GM19455 (cell line): ENCODE results near the gene MGAT5.

Experiments
- ATAC-seq: cut with Tn5 transposase; IDR thresholded peaks from one replicate; pipeline ENCODE4 v1.9.1; 2021; ENCODE audit not compliant: unreplicated experiment

Gene MGAT5

DNA sequence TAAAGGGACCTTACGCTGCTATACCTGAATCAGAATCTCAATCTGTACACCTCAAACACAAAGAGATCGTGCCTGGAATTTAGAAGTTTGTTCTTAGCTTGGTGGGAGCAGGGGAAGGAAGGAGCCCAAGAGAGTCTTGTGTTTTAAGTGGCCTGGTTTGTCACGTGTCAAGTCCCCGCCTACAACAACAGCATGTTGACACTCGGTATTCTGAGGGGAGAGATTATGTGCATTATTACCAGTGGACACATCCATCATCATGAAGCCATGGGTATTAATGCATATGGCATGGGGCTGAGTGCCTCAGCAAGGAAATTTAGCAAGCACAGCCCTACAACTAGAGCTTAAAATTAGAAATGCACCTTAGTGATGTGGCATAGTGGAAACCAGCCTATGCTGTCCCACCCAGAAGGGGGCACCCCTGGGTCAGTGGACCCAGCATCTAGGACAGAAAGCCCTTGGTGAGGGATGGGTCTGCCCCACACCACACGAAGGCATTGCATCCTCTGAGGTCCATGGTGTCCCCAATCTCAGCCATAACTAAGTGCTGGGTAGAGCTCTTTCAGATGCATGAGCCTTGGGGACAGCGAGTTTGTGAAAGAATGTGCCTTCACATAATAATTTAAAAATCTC is 138.7 kb downstream of the MGAT5 start:
- ATAC-seq: no peak

- ATAC-seq: no peak
These were observed 139.2 kb downstream of the MGAT5 start for GRCh38 chr2:134393075-134393461.

GRCh38 chr2:134395779-134396178 is 141.9 kb downstream of the MGAT5 start:
- no peak for ATAC-seq

DNA sequence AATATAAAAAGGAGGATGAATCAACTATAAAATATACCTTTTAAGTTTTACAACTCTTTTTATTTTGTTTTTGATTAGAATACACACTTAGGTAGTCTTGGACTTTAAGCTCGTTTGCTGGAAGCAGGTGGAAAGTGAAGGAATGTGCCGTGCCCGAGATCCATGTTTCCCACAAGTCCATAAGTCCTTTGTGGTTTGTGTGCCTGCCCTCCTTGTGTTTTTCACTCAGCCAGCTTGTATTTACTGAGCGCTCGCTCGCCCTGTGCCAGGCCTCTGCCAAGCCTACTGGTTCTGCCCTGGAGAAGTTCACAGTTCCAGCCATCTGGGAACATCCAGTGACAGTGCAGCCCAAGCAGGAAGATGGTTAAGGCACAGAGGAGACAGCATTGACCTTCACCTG is 142.6 kb downstream of the MGAT5 start:
- no peak for ATAC-seq

- ATAC-seq: no peak
These were observed 143.4 kb downstream of the MGAT5 start for GRCh38 chr2:134397146-134397896.

- no peak for ATAC-seq
These were observed 144.4 kb downstream of the MGAT5 start for GRCh38 chr2:134398300-134398699.

DNA sequence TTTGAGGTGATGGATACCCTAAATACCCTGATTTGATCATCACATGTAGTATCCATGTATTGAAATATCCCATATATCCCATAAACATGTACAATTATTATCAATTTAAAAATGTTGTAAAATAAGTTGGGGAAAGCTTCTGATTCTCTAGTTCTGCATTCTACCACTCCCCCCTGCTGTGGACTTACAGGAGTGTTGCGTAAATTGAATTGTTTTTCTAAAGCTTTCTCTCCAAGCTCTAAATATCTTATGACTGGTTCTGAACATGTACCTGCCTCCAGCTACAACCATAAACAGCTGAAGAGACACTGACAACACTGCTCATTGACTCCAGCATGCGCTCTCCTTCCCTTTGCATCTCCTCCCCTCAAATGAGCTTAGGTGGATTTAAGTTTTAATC is 145.2 kb downstream of the MGAT5 start:
- ATAC-seq: no peak

DNA sequence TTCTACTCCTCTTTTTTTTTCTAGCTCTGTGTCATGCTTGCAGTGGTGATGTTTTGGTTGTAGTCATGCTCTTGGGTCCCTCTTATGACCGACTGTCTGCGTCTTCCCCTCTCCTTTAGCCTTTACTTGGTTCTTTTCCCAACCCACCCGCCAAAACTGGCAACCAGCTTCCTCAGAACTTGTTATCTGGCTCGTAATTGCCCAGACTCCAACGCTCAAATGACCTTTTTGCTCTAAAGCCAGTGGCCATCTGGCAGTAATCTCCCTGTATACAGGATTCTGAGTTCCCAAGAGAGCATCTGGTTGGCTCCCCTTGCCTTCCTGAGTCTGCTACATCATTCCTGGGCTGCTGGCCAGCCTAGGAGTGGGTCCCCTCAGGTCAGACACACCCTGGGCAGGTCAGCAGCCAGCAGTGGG is 147.2 kb downstream of the MGAT5 start:
- no peak for ATAC-seq

DNA sequence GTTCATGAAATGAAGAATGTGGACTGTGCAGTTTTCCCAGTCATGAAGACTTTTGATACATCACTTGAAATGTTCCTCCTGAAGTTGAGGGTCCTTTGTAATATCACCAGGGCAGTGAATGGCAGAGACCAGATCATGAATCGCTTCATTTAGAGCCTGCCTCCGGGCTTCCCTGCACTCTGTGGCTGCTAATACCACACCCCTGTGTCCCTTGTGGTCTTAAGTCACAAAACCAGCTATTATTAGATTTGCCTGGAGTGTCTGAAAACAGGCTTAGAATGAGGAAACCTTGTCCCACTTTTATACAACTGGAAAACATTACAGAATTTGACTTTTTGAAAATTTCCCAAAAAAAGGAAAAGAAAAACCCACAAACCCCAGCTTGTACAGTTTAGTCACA is 147.9 kb downstream of the MGAT5 start:
- ATAC-seq: no peak

DNA sequence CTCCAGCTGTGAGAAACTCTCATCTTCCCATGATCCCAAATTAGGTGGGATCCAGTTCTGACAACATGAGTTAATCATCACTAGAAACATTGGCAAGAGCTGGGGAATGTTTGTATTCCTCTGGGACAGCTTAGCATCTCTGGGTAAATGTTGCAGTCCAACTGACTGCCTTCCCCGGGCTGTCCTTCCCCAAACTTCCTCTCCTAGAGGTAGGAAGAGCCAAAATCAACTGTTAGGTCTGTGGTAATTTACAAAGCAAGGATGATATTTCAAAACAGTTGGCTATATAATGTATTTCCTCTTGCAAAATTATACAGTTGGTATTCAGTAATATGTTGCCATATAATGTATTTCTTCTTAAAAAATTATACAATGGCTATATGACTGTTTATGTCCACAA is 148.5 kb downstream of the MGAT5 start:
- no peak for ATAC-seq

DNA sequence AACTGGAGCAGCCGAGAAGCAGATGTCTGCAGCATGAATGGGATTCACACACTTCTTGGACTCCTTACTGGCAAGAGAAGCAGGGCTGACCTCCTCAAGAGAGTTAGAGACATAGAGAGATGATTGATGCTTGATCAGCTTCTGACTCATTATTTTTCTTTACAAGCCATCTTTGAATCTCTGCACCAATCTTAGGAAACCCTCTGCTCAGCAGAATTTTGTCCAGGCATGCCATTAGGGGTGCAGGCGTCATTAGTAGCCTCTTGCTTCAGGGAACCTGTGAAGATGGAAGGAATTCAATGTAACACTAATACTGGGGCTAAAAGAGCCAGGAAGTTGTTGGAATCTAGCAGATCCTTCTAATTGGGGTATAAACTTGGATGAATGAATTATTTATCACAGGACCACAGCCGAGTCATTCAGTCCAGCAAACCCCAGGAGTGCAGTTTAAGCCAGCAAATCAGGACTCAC is 151.8 kb downstream of the MGAT5 start:
- ATAC-seq: no peak

DNA sequence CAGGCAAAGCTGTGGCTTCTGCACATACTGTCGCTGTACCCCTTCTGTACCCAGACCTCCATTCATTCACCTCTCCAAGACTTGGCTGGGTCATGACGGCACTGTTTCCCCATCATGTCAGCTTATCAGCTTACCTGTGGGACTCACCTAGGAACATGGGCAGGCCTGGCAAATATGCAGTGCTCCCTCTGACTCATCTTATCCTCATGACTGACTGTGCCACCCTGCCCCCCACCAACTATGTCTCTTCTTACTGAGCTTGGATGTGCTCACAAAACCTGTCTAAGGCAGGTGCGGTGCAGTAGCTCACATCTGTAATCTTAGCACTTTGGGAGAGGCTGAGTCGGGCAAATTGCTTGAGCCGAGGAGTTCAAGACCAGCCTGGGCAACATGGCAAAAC is 152.4 kb downstream of the MGAT5 start:
- ATAC-seq: no peak

GRCh38 chr2:134406736-134407135 is 152.9 kb downstream of the MGAT5 start:
- ATAC-seq: no peak

DNA sequence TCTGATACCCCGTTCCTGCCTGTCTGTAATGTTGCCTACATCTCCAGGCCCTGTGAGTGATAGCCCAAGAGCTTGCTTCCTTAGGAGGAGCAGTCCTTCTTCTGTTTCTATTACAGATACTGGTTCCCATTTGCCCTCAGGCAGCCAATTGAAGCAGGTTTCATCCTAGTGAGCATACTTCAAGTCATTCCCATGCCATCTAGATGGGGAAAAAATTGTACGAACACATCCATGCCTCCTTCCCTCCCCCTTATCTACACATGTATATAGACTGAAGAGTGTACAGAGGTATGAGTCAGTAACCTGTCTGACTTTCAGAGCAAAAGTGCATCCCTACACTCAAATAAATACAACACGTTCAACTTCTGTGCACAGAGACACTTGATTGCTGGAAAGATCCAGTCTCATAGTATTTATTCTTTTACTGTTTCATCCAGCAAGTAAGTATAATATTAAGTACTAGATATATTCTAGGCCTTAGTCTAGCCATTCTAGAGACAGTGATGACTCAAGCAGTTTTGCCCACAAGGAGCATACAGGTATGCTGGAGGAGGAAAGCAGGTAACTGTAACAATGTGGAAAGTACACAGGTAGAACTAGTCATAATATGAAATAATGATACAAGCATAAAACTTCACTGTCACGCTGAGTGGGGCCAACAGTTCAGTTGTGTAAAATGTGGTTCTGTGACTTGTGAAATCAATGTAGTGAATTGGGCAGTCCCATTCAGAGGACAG is 153.4 kb downstream of the MGAT5 start:
- no peak for ATAC-seq

GRCh38 chr2:134408386-134408785 is 154.5 kb downstream of the MGAT5 start:
- ATAC-seq: no peak

- ATAC-seq: no peak
These were observed 154.9 kb downstream of the MGAT5 start for GRCh38 chr2:134408791-134409190.

- no peak for ATAC-seq
These were observed 156.1 kb downstream of the MGAT5 start for GRCh38 chr2:134410006-134410405.

DNA sequence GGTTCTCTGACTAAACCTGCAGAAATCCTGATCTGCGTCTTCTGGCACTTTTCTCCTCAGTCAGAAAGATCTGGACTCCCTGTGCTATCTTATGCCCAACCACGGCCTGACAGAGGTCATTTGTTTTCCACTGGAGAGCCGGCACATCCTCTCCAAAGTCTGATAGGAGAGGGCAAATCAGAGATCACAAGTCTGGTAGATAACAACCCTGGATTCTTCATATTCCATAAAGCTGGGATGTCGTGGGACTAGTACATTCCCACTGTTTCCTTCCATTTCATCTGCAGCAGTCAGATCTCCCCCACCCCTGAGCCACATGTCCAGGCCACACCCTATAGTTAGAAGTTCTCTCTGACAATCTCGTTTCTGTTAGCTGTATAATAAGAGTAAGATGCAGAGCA is 157.0 kb downstream of the MGAT5 start:
- ATAC-seq: no peak

DNA sequence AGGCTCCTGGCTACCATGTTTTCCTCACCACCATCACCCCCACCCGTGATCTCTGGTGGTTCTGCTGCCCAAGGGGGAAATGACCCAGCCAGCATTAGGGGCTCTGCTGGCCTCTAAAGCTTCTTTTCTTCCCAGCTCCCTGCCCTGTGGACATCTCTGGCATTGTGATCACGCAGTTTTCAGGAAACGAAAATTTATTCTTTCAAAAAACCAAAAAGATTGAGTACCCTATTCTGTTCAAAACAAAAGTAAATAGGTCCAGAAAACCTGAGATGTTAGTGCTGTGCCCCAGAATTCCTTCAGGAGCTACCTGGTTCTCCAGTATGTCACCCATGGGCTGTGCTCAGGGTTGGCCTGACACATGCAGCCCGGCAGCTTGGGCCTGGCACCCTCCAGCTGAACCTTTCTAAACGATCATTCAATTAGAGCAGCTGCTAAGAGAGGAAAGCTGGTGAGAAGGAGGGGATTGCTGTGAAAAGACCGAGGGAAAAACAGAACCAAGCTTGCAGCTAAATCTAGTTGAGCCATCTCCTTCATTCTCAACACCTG is 157.5 kb downstream of the MGAT5 start:
- no peak for ATAC-seq

DNA sequence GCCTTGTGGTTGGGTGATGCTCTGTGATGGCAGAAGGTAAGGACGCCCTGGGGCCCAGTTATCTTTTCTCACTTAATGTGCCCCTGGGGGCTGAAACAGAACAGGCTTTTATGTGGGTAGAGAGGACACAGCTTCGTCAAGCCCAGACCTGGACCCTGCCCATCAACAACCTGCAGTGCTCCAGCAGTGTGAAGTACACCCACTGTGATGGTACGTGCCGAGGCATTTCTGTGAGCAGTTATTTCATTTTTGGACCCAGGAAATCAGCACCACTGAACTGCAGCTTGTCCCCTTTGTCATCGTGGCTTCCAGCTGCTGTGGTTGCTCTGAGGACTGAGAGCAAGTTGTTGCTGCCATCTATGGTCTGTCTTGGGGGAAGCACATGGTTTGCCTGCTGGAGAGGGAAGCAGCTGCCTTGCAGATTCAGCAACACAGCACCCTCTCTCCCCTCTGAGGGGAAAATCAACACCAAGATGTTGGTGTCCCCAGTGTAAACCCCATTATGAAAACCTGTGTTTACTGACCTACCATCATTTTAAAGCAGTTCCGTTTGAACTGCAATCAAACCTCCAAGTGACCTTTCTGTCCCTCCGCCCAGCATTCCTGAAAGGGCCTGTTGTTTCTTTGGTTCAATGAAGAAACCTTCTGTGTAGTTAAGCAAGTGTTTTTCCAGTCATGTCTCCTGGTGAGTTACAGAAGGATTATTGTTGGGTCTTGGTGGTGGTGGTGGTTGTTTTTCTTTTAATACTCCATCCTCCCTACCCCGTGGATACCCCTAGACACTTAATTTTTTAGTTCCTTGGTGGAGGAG is 158.2 kb downstream of the MGAT5 start:
- ATAC-seq: peak; percentile 98

DNA sequence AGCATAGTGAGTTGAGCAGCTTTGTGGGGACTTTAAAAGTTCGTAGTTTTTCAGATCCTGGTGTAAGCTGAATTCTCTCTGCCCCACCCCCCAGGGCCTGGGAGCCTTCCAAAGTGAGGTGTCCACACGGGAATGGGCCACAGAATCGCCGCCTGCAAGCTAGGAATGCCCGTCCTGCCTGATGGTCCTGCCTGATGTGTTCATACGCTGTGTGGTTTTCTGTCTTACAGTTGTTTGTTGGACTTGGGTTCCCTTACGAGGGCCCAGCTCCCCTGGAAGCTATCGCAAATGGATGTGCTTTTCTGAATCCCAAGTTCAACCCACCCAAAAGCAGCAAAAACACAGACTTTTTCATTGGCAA is 158.7 kb downstream of the MGAT5 start:
- no peak for ATAC-seq
